ENCODE results near the gene COL15A1. TPM values are rescaled to one million over a fixed set of nuclear protein-coding genes. Genes with fewer than 3 reads are reported as not detected.

COL15A1 gene
- total RNA-seq, 1 experiment from 2014 or later = 0.22 TPM

GRCh38 chr9:98942906-98943681 is 613 bp upstream of the COL15A1 start:
- CTCF ChIA-PET = interaction anchor here (0.9 to 2.4 kb wide), 6 partner anchors 20 to 198 kb away, joined by 3 to 6 read pairs (median 3); partner anchors contain the start of gene TGFBR1
- no peak for TF ChIP-seq PRDM15 (CRISPR knock-in tag; IDR thresholded peaks at IDR 0.05)
- peak overlapping the region; percentile 73 for H3K4me3 Mint-ChIP-seq
- peaks cover 84% of the 10 kb centered on the region for H3K27me3 Mint-ChIP-seq (ENCODE audit: low read depth)
- DNase-seq (ENCODE audit: low spot score) (no peak), ATAC-seq (no peak; the same call in 1 of the 2 replicates)
- no peaks in the 10 kb centered on the region for H3K36me3 Mint-ChIP-seq
- H3K4me1 Mint-ChIP-seq = peaks cover 23% of the 10 kb centered on the region
- H3K9me3 Mint-ChIP-seq = no peaks in the 10 kb centered on the region
- POLR2A ChIA-PET = interaction anchor here (1.5 kb wide), 1 partner anchor 19 kb away, joined by 3 read pairs; no protein-coding TSS in a partner anchor
- H3K27ac Mint-ChIP-seq = no peak overlapping the region

GRCh38 chr9:98944057-98944733 is 488 bp downstream of the COL15A1 start:
- peak; percentile 53 for DNase-seq (ENCODE audit: low spot score)

More at GRCh38 chr9:98944057-98944733, 488 bp downstream of the COL15A1 start:
- Mint-ChIP-seq H3K27ac (no peak overlapping the region), H3K36me3 (no peaks in the 10 kb centered on the region), H3K4me3 (peak overlapping the region; percentile 84), H3K27me3 (ENCODE audit: low read depth) (peaks cover 76% of the 10 kb centered on the region), H3K4me1 (peaks cover 23% of the 10 kb centered on the region), H3K9me3 (no peaks in the 10 kb centered on the region)
- POLR2A ChIA-PET = interaction anchor here (1.5 kb wide), 1 partner anchor 21 kb away, joined by 3 read pairs; no protein-coding TSS in a partner anchor
- TF ChIP-seq ZNF423 (CRISPR knock-in tag; IDR thresholded peaks at IDR 0.05) = no peak
- TF ChIP-seq ZNF532 (CRISPR knock-in tag; IDR thresholded peaks at IDR 0.05; ENCODE audit: borderline replicate concordance) = no peak
- TF ChIP-seq E2F4 (CRISPR knock-in tag; IDR thresholded peaks at IDR 0.05; ENCODE audit: borderline replicate concordance, low read depth) = no peak
- TF ChIP-seq MAX (CRISPR knock-in tag; IDR thresholded peaks at IDR 0.05) = peak; percentile 66; the same call in 1 of the 2 replicates
- TF ChIP-seq RELA (CRISPR knock-in tag; IDR thresholded peaks at IDR 0.05; ENCODE audit: borderline replicate concordance) = no peak
- TF ChIP-seq ZNF281 (CRISPR knock-in tag; IDR thresholded peaks at IDR 0.05) = no peak
- TF ChIP-seq FOXJ3 (CRISPR knock-in tag; IDR thresholded peaks at IDR 0.05; ENCODE audit: borderline replicate concordance) = no peak
- ATAC-seq = peak; percentile 62
- CTCF ChIA-PET = interaction anchor here (1.0 to 2.4 kb wide), 4 partner anchors 19 to 197 kb away, joined by 3 to 6 read pairs (median 4); no protein-coding TSS in a partner anchor

Data from WTC11 (cell line).